GM10266 (cell line): ENCODE data around the gene DSCAML1.

Experiments used
- DNase-seq: peaks from one replicate; pipeline ENCODE4 v3.0.0; 2012; ENCODE audit errors: extremely low spot score
- TF ChIP-seq, protein P1 (sequence below): IDR thresholded peaks from 2 replicates; pipeline ENCODE4 v1.5.1; 2012; ENCODE audit warnings: mild to moderate bottlenecking, low read depth; ENCODE audit not compliant: control insufficient read depth, insufficient read depth; ENCODE audit errors: missing control alignments

Gene DSCAML1

DNA sequence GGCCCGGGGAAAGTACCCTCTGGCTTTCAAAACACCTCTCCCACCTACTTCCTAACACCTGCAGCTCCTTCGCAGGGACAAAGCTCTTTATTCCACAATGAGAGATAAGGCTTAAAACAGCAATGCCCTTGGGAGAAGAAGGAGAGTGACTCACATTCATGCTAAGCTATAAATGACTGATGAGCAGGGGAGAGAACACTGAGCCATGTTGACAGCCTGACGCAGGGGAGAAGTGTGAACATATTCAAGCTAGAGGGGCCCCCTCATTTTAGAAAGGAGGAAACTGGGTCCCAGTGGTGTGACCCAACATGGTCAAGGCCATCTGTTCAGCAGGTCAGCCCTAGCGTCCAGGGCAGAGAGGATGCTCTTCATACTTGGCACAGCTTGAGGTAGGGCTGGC is 171.8 kb downstream of the DSCAML1 start:
- TF ChIP-seq, protein P1, sequence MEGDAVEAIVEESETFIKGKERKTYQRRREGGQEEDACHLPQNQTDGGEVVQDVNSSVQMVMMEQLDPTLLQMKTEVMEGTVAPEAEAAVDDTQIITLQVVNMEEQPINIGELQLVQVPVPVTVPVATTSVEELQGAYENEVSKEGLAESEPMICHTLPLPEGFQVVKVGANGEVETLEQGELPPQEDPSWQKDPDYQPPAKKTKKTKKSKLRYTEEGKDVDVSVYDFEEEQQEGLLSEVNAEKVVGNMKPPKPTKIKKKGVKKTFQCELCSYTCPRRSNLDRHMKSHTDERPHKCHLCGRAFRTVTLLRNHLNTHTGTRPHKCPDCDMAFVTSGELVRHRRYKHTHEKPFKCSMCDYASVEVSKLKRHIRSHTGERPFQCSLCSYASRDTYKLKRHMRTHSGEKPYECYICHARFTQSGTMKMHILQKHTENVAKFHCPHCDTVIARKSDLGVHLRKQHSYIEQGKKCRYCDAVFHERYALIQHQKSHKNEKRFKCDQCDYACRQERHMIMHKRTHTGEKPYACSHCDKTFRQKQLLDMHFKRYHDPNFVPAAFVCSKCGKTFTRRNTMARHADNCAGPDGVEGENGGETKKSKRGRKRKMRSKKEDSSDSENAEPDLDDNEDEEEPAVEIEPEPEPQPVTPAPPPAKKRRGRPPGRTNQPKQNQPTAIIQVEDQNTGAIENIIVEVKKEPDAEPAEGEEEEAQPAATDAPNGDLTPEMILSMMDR, result no peak
- DNase-seq, result no peak

DNA sequence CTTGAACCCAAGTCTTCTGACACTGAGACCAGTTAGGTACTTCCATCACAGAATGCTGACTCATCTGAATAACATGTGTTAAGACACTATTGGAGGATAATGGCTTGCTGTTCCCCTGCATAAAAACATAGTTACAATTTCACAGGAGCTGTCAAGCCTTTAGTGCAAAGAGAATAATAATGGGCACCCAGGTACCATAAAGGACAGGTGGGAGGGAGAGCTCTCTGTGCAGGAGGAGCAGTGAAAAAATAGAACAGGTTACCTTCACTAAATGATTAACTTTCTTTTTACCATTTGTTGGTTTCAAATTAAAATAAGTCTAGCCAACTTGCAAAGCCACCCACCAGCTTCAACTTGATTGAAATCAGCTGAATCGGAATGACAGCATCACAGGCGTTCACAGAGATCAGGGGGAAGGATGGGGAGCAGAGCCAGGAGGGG is 173.2 kb downstream of the DSCAML1 start:
- TF ChIP-seq, protein P1, result no peak
- DNase-seq, result no peak

DNA sequence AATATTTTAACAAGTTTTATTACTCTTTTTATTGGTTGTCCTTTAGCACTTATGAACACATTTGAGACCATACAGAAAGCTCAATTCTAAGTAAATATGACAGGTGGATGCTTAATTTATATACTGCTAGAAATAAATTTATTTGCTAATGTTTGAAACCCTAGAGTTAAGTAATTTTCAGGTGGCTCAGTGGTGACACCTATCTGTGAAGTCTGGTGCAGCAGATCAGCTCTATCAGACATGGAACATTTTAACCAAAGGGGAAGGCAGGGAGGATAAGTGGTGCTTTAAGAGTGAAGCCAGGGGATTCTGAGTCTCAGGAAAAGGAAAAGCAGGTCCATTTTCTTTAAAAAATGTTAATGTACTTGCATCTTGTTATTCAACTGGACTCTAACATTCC is 175.8 kb downstream of the DSCAML1 start:
- TF ChIP-seq, protein P1, result peak; percentile 42
- DNase-seq, result no peak

DNA sequence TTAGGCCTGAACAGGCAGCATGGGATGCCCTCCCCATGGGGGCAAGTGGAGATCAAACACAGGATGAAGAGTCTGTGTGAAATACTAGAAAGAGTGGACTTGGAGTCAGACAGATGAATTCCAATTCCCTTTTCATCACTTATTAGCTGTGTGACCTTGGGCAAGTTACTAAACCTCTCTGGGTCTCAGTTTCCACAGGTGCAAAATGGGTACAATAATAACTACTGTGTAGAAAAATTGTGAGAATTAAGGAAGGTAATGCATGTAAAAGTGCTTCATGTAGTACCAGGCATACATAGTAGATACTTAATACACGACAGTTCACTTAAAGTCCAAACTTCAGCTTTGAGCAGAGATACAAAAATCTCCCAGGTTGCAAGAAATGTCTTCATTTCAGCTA is 176.4 kb downstream of the DSCAML1 start:
- DNase-seq, result no peak
- TF ChIP-seq, protein P1, result no peak

DNA sequence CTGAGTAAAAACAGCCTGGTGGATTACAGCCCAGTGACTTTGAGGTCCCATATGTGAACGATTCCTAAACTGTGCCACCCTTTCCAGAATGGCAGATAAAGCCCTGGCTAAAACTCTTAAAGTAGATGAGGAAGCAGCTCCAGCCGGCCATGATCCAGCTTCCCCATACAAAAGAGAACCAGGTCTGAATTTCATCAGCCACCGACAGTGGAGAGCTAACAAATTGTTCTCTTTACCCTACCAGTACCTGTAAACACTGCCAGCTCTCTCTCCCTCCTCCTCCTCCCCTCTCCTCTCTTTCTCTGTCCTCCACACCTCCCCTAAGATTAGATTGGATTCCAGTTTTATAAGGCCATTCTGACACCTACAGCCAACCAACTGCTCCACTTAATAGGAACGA is 176.9 kb downstream of the DSCAML1 start:
- no peak for DNase-seq
- TF ChIP-seq, protein P1, result no peak

DNA sequence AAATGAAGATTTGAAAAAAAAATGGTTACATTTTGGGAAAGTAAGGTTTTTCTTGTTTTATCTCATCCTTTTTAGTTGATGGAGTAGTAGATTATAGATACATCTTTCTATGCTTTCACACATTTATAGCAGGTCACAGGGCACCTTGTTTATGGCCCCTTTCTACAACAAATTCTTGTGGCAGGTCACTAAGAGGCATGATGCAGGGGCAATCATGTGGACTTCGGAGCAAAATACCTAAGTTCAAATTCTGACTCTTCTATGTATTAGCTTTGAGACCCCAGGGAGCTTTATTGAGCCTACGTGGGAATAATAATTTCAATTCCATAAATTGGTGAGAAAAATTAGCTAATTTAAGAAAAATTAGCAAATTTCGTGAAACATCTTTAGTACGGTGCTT is 177.4 kb downstream of the DSCAML1 start:
- TF ChIP-seq, protein P1, result no peak
- DNase-seq, result no peak

DNA sequence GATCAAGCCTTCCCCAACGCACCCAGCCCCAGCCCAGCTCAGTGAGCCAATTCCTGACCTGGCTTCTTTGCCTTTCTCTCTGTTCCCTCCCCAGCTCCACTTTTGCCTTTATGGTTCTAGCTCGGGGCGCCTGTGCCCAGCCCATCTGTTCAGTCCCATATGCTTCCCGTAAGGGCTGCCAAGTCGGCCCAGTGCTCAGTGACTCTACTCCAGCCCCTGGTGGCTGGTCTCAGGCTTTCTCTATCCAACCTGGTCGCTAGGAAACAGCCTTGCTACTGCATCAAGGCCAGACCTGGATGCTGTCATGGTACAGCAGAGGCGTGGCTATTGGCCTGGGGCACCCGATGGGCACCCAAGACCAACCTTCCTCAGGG is 178.0 kb downstream of the DSCAML1 start:
- DNase-seq, result no peak
- TF ChIP-seq, protein P1, result no peak
